HUES48 (cell line): Measurements from ENCODE around the gene STRA8.
"Not testable (repeated sequence)": the region's sequence is repeated elsewhere in the genome, so short reads cannot be mapped to it uniquely, and the experiment has no call there.

Source experiments
- H3K27ac ChIP-seq: one replicate; pipeline ENCODE4 v1.7.0; 2013; ENCODE audit warnings: low read depth, low read length, inconsistent platforms
- H3K27me3 ChIP-seq: 2 replicates; pipeline ENCODE4 v1.6.1; 2013; ENCODE audit warnings: mild to moderate bottlenecking, low read length; ENCODE audit not compliant: control insufficient read depth, insufficient read depth
- H3K36me3 ChIP-seq: 2 replicates; pipeline ENCODE4 v1.6.1; 2013; ENCODE audit warnings: low read length; ENCODE audit not compliant: control insufficient read depth, insufficient read depth
- H3K4me1 ChIP-seq: 2 replicates; pipeline ENCODE4 v1.6.1; 2013; ENCODE audit warnings: mild to moderate bottlenecking, low read length; ENCODE audit not compliant: control insufficient read depth, insufficient read depth
- H3K4me3 ChIP-seq: 2 replicates; pipeline ENCODE4 v1.5.1; 2013; ENCODE audit warnings: mild to moderate bottlenecking, low read depth, low read length
- H3K9ac ChIP-seq: 2 replicates; pipeline ENCODE4 v1.6.1; 2013; ENCODE audit warnings: mild to moderate bottlenecking, low read depth, low read length, moderate library complexity
- H3K9me3 ChIP-seq: 2 replicates; pipeline ENCODE4 v1.6.1; 2013; ENCODE audit warnings: low read length; ENCODE audit not compliant: control insufficient read depth, insufficient read depth

The STRA8 gene

DNA sequence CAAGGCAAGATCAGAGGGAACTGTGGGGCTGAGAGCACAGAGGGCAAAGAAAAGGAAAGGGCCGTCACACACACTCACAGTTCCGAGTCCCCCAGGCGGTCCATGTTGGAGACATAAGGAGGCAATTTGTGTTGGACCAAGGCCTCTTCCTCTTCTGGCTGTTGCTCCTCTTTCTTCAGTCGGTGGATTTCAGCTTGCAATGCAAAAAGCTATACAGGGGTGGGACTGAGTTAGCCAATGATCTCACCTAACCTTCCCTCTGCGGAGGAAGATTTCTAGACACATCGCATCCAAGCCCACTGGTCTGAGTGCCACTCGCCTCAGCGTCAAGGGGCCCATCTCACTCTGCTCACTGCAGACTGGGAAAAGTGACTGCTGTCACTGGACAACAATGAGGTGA lies 27.8 kb upstream of the STRA8 start:
- no peak overlapping the region for H3K9ac ChIP-seq
- H3K27me3 ChIP-seq, result peaks cover 7% of the 10 kb centered on the region
- H3K9me3 ChIP-seq, result no peaks in the 10 kb centered on the region
- H3K27ac ChIP-seq, result no peak overlapping the region
- peaks cover 3% of the 10 kb centered on the region; the same call in 1 of the 2 replicates for H3K4me1 ChIP-seq
- H3K36me3 ChIP-seq, result peaks cover 36% of the 10 kb centered on the region
- no peak overlapping the region for H3K4me3 ChIP-seq

DNA sequence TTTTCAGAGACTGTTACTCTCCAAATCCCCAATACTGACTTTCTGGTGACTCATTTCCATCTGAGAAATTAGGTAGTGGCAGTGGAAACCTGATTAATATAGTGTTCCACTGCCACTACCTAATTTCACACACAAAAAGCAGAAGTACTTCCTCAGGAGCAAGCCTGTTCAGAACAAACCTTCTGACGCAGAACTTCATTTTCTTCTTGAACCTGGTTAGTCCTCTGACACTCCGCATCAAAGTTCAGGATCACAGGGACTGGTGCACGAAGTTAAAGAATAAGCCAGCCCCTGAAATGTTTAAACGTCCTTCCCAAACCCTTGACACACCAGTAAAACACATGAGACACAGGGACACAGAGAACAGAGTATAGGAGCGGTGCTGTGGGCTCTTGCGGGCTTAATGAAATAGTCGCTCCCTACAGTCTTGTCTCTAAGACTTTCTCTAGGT lies 26.7 kb upstream of the STRA8 start:
- peaks cover 4% of the 10 kb centered on the region; the same call in 1 of the 2 replicates for H3K4me1 ChIP-seq

DNA sequence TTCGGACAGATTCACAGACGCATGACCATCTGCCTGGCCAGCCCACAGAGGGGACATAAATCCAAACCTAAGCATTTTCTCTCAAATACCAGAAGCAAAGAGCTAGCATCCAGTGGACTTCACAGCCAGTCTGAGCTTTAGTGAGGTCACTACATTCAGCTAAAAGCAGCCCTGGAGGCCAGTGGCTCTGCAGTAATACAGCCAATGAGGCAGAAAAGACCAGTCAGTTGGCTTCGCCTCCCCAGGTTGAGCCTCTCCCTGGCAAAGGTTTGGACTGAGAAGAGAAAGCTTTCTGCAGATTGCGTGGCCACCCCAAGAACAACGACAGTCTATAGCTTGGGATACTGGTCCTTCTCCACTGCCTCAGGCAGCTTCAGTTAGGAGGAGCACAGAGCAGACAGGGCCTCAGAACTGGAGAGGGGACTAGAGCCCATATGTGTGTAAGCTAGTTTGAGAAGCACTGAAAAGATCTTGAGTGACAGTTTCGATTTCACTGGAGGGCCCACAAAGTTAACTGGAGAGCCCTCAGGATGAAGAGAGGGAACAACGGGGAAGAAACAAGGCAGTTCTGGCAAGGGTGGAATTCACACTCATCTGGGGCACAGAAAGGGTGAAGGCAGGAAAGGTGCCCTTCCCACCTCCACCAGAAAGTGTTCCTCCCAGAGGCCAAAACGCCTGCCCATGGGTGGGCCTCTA lies 26.1 kb upstream of the STRA8 start:
- H3K27me3 ChIP-seq, result peaks cover 9% of the 10 kb centered on the region
- no peaks in the 10 kb centered on the region for H3K9me3 ChIP-seq
- H3K9ac ChIP-seq, result no peak overlapping the region
- H3K4me1 ChIP-seq, result peaks cover 4% of the 10 kb centered on the region; the same call in 1 of the 2 replicates
- no peak overlapping the region for H3K4me3 ChIP-seq
- no peak overlapping the region for H3K27ac ChIP-seq
- peaks cover 27% of the 10 kb centered on the region for H3K36me3 ChIP-seq

More for the DNA sequence above, 26.7 kb upstream of the STRA8 start:
- Histone ChIP-seq H3K27me3 (peaks cover 9% of the 10 kb centered on the region), H3K36me3 (peaks cover 31% of the 10 kb centered on the region), H3K9ac (no peak overlapping the region), H3K4me3 (no peak overlapping the region), H3K27ac (no peak overlapping the region), H3K9me3 (no peaks in the 10 kb centered on the region)

DNA sequence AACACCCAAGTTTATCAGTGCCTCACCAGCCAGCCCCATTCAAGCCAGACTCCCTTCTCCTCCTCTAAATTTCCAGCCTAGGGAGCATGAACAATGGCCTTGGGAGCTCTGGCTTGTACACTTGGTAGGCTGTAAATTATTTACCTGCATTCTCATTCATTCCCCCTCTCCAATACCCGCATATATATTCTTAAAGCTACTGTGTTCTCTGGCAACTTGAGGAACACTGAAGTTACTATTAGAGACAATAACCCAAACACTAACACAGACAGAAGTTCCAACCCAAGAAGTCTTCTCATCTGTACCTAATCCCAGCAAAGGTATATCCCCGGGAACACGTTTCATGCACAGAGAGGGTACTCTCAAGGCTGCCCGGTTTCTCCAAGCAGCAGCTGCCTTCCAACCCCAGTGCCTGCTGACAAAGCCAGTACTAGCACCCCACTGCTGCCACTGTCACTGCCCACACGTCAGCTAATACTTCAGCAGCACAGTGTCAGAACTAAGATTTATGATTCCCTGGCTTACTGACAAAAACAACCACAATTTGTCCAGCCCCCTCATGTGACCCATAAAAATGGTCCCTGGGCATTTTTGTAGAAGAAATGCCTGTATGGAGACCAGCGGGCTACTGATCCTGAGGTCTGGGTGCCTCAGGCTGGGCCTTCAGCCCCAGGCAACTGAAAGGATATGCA lies 25.4 kb upstream of the STRA8 start:
- no peak overlapping the region for H3K4me3 ChIP-seq
- no peaks in the 10 kb centered on the region for H3K9me3 ChIP-seq
- H3K36me3 ChIP-seq, result peaks cover 20% of the 10 kb centered on the region
- H3K27me3 ChIP-seq, result peaks cover 9% of the 10 kb centered on the region
- no peak overlapping the region for H3K9ac ChIP-seq
- peaks cover 4% of the 10 kb centered on the region; the same call in 1 of the 2 replicates for H3K4me1 ChIP-seq
- no peak overlapping the region for H3K27ac ChIP-seq

DNA sequence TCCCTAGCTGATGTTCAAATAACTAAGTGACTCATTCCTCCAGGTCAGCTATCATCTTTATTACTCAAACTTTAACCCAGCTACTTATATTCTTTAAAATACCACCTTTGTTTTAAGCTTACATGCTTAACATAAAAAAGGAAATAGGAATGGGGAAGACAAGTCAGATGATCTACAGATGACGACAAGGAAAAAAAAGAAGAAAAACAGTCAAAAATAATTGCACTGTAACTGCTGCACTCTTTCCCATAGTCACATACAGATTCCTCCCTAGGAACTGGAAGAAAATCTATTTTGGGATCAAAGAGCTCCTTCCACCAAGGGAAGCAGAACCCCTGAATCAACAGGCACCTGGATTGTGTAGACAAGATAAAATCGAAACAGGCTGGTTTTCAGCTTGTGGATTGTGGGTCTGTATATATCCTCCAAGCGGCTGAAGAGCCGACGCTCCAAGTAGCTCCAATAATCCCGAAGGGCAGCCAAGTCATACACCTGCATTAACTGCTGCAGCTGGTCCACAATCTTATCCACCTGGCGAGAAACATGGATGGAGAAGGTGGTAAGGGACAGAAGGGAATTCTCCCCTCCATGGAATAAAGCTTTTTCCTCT lies 24.3 kb upstream of the STRA8 start:
- H3K27ac ChIP-seq, result no peak overlapping the region
- H3K27me3 ChIP-seq, result peaks cover 9% of the 10 kb centered on the region
- peaks cover 4% of the 10 kb centered on the region; the same call in 1 of the 2 replicates for H3K4me1 ChIP-seq
- H3K36me3 ChIP-seq, result peaks cover 10% of the 10 kb centered on the region
- no peak overlapping the region for H3K4me3 ChIP-seq
- H3K9ac ChIP-seq, result no peak overlapping the region
- no peaks in the 10 kb centered on the region for H3K9me3 ChIP-seq

DNA sequence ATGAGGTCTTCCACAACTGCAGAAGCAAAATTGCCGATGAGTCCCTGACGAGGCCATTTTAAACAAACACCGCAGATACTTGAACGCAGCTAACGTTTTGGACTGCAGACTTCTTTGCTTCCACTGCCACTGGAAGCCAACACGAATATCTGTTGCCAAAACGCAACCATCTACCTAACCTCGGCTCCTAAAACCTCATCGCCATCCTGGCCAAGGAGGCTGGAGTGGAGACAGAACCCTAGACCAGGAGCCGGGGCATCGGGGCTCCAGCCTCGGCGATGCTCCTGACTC lies 22.8 kb upstream of the STRA8 start:
- H3K9me3 ChIP-seq, result no peaks in the 10 kb centered on the region
- peaks cover 4% of the 10 kb centered on the region; the same call in 1 of the 2 replicates for H3K4me1 ChIP-seq
- H3K36me3 ChIP-seq, result peaks cover 4% of the 10 kb centered on the region; the same call in 1 of the 2 replicates
- peaks cover 9% of the 10 kb centered on the region for H3K27me3 ChIP-seq
- H3K27ac ChIP-seq, result no peak overlapping the region
- H3K4me3 ChIP-seq, result peak overlapping the region; percentile 87
- peak overlapping the region; percentile 65; the same call in 1 of the 2 replicates for H3K9ac ChIP-seq

DNA sequence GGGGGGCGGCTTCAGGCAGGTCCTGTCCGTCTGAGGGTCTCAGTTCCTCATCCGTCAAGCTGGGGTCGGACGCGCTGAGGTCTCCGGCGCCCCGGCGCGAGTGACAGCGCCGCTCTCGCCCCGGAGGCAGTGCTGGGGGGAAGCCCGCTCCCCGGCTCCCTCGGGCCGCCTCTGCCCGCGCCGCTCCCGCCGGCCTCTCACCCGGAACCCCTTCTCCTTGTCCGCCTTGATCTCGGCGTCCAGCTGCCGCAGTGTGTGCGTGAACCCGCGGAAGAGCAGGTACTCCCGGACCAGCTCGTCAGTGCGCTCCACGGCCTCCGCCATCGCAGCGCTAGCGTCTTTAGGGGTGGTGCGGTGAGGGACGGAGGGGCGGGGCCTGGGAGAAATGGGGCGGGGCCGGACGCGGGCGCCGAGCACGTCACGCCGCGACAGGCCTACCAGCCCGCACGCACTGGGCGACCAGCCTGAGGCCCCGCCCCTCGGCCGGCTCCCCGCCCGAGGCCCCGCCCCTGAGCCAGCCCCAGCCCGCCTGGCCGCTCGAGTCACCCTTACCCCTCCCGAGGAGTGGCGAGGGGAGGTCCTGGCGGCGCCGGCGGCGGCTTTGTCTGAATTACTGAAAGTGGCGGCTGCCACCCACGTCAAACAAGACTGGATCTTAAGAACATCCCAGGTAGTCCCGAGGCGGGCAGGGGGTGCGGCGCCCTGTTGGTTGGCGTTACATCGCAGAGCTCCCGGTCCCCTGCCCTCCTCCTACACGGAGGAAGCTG lies 22.3 kb upstream of the STRA8 start, which contains the start of gene WDR91:
TSS of gene WDR91 (minus strand) at position 348 of the 767 bp plus-strand sequence. CDS start at position 324, 24 bp downstream.
- Histone ChIP-seq H3K4me3 (peak within 1 kb of the TSS; percentile 87), H3K27me3 (peaks cover 9% of the 10 kb centered on the region), H3K9me3 (no peaks in the 10 kb centered on the region), H3K36me3 (peaks cover 4% of the 10 kb centered on the region; the same call in 1 of the 2 replicates), H3K4me1 (peaks cover 4% of the 10 kb centered on the region; the same call in 1 of the 2 replicates), H3K27ac (peak within 1 kb of the TSS; percentile 70), H3K9ac (peak within 1 kb of the TSS; percentile 71)

DNA sequence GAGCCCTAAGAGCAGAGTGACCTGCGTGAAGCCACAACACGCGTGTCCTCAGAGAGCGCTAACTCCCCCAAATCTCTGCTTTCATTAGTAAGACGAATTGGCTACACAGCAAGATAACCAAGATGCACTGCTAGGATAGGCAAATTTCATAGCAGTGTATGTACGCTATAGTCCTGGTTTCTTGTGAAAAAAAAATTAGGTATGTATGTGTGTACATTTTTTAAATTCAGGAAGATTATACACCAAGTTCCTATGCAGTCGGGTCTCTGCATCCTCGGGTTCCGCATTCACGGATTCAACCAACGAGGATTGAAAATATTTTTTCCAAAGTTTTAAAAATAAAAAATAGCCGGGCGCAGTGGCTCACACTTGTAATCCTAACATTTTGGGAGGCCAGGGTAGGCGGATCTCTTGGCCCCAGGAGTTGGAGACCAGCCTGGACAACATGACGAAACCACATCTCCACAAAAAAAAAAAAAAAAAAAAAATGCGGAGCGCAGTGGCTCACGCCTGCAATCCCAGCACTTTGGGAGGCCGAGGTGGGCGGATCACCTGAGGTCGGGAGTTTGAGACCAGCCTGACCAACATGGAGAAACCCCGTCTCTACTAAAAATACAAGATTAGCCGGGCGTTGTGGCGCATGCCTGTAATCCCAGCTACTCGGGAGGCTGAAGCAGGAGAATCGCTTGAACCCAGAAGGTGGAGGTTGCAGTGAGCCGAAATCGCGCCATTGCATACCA lies 21.5 kb upstream of the STRA8 start:
- Histone ChIP-seq H3K27ac (peak overlapping the region; percentile 70), H3K4me3 (peak overlapping the region; percentile 87), H3K9ac (peak overlapping the region; percentile 71)
- H3K4me1 ChIP-seq, H3K36me3 ChIP-seq, H3K9me3 ChIP-seq, H3K27me3 ChIP-seq: not testable (repeated sequence)

DNA sequence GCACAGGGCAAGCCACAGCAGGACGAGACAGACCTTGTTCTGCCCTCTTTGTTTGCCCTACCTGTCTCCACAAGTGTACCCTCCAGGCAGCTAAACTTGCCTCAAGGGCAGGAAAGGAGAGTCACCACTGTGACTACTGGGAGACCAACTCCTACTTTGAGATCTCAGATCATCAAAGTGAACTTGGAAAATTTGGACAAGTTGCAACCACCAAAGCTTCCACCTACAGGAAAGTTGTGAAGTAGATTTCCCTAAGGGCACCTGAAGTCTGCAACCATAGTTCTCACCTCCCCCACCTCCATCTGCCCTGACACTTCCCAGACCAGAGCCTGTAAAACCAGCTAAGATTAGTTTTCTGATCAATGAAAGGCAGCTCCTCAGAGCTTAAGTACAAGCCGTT lies 19.8 kb upstream of the STRA8 start:
- Histone ChIP-seq H3K27ac (no peak overlapping the region), H3K9ac (no peak overlapping the region), H3K4me1 (peaks cover 4% of the 10 kb centered on the region; the same call in 1 of the 2 replicates), H3K4me3 (no peak overlapping the region), H3K9me3 (no peaks in the 10 kb centered on the region), H3K36me3 (no peaks in the 10 kb centered on the region), H3K27me3 (peaks cover 9% of the 10 kb centered on the region)

DNA sequence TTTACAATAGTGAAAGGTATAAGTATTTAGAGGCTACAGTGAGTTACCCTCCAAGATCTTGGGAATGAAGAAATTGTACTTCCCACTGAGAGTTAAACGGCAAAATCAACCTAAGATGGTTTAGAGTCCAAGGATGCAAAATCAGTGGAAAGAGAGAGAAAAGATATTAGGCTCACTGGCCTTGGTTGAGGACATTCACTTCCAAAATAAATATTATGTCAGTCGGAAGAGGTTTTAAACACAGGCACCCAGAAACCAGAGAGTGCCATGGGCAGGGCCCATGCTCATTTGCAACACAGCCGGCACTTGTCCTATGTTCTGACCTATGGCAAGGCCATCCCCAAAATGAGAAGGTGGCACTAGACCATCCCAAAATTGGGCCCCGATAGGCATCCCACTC lies 18.5 kb upstream of the STRA8 start:
- Histone ChIP-seq H3K4me3 (no peak overlapping the region), H3K9ac (no peak overlapping the region), H3K36me3 (no peaks in the 10 kb centered on the region), H3K9me3 (no peaks in the 10 kb centered on the region), H3K27ac (no peak overlapping the region), H3K27me3 (peaks cover 9% of the 10 kb centered on the region), H3K4me1 (peaks cover 4% of the 10 kb centered on the region; the same call in 1 of the 2 replicates)
